ENCODE measurements around the gene FUCA1.

GRCh38 chr1:23875382-23875781 is 7.3 kb upstream of the FUCA1 start:
- TF ChIP-seq EZH2 (IDR thresholded peaks at IDR 0.05; ENCODE audit: insufficient read depth, poor library complexity, severe bottlenecking) (no peak), EZH2phosphoT487 (IDR thresholded peaks at IDR 0.05; ENCODE audit: insufficient read depth, low read depth) (no peak)
